Stomach (tissue), 9 donors: ENCODE data around the gene SLC25A40. TPM values are rescaled to one million over a fixed set of nuclear protein-coding genes. Genes with fewer than 3 reads are reported as not detected.

Experiments used
- DNase-seq, 2 donors: peaks; one replicate each; pipeline versions ENCODE4 v3.0.0 to v3.0.0-alpha.2; 2013 to 2019
- H3K27ac ChIP-seq, 5 donors: fragments of 200-600 bp in 4 of 5; sonication (generic) in 4 of 5; one replicate each; pipeline ENCODE4 v1.5.1; 2013 to 2019; ENCODE audit warnings: mild to moderate bottlenecking in 1 of 5, moderate library complexity in 1 of 5
- H3K27me3 ChIP-seq, 3 donors: fragments of 200-600 bp; sonication (generic); one replicate each; pipeline ENCODE4 v1.5.1; 2017 to 2019; ENCODE audit warnings: mixed run types in 1 of 3
- H3K36me3 ChIP-seq, 4 donors: fragments of 200-600 bp; sonication (generic); 1 replicate in 3 of 4; 2 replicates in 1 of 4; pipeline ENCODE4 v1.5.1; 2016 to 2019
- H3K4me1 ChIP-seq, 4 donors: fragments of 200-600 bp; sonication (generic); one replicate each; pipeline ENCODE4 v1.5.1; 2016 to 2019
- H3K4me3 ChIP-seq, 4 donors: fragments of 200-600 bp; sonication (generic) in 3 of 4; one replicate each; pipeline ENCODE4 v1.5.1; 2016 to 2019; ENCODE audit warnings: mild to moderate bottlenecking in 1 of 4
- H3K9me3 ChIP-seq, 4 donors: fragments of 200-600 bp; sonication (generic); one replicate each; pipeline ENCODE4 v1.5.1; 2016 to 2019
- EP300 ChIP-seq: sonication (generic); formaldehyde crosslinking; IDR thresholded peaks from one replicate; pipeline ENCODE4 v1.6.1; 2017; ENCODE audit warnings: antibody characterized with exemption
- POLR2A ChIP-seq, 4 donors: fragments of 450-650 bp; IDR thresholded peaks; one replicate each; pipeline ENCODE4 v1.6.1; 2016; ENCODE audit warnings: antibody characterized with exemption in 4 of 4, control low read depth in 2 of 4, mild to moderate bottlenecking in 1 of 4, moderate library complexity in 1 of 4
- POLR2AphosphoS5 ChIP-seq, 3 donors: sonication (generic); formaldehyde crosslinking; IDR thresholded peaks; one replicate each; pipeline ENCODE4 v1.6.1; 2016; ENCODE audit warnings: antibody characterized with exemption in 3 of 3
- WGBS, 5 donors: extraction: QIAGEN DNeasy Blood & Tissue Kit in 3 of 5; methylation state at CpG; one replicate each; pipeline versions ENCODE4 v1.1.5 to v1.1.7; 2013 to 2018; 5-methylcytosine and 5-hydroxymethylcytosine counted together
- intact Hi-C: fragments of 100-400 bp; cut with DNase I; formaldehyde crosslinking; loops from one replicate; pipeline ENCODE4 v1.15.1; 2023; ENCODE audit warnings: low total_unique reads
- polyA plus RNA-seq, 3 donors: library from polyadenylated mRNA; stranded (reverse); fragments of 200-250 nt; gene quantifications; one replicate each; pipeline ENCODE4 v1.2.3, GENCODE V29; 2013
- total RNA-seq, 5 donors: library from RNA; depleted of rRNA; stranded (reverse); fragments of >200 nt; gene quantifications; one replicate each; pipeline versions ENCODE4 v1.1.0 to v1.2.3, GENCODE V29; 2014 to 2016
- TF ChIP-seq, protein P1 (sequence below), 7 experiments: fragments of 450-650 bp in 4 of 7; fragments of 200-600 bp in 3 of 7; sonication (generic) in 3 of 7; IDR thresholded peaks; one replicate each; pipeline ENCODE4 v1.5.1; 2016 to 2019; ENCODE audit warnings: antibody characterized with exemption in 7 of 7, control low read depth in 2 of 7, mild to moderate bottlenecking in 1 of 7
- donor health status: healthy with polysubstance abuse.
- donor health status: Bipolar disorder and iron deficiency.
- donor health status: healthy.

Gene SLC25A40
- total and polyA plus RNA-seq, 8 donors, result 3.5 to 22.0 (median 8.1) TPM; not detected in 1

DNA sequence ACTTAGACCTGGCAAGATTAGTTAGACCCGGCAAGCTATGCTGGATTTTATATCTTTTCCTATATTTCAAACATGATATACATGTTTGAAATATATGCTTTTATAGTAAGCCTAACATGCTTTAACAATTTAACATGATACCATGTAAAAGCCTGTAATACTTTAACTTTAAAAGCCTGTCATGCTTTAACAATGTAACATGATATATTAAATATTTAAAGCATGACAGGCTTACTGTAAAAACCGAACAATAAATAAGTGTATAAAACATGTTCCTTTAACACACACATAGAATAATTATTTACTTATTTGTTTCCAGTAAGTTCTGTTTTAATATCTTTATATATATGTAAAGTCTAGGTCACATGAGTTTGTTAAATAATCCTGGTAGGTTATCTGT, 65.4 kb downstream of the SLC25A40 start:
- no peaks in the 10 kb centered on the region for H3K27me3 ChIP-seq
- H3K27ac ChIP-seq, result no peak overlapping the region

GRCh38 chr7:87810130-87810529, 66.0 kb downstream of the SLC25A40 start:
- Histone ChIP-seq H3K4me1 (no peaks in the 10 kb centered on the region), H3K4me3 (no peak overlapping the region), H3K9me3 (no peaks in the 10 kb centered on the region), H3K36me3 (no peaks in the 10 kb centered on the region), H3K27ac (no peak overlapping the region), H3K27me3 (no peaks in the 10 kb centered on the region)
- no peak for DNase-seq
- WGBS, 5 donors, result 17 to 28% (median 21%) methylated on average over 1 of the region's 1 CpG
- intact Hi-C loops, result no loop called here
- TF ChIP-seq POLR2AphosphoS5 (IDR thresholded peaks at IDR 0.05), result no peak
- TF ChIP-seq, protein P1, sequence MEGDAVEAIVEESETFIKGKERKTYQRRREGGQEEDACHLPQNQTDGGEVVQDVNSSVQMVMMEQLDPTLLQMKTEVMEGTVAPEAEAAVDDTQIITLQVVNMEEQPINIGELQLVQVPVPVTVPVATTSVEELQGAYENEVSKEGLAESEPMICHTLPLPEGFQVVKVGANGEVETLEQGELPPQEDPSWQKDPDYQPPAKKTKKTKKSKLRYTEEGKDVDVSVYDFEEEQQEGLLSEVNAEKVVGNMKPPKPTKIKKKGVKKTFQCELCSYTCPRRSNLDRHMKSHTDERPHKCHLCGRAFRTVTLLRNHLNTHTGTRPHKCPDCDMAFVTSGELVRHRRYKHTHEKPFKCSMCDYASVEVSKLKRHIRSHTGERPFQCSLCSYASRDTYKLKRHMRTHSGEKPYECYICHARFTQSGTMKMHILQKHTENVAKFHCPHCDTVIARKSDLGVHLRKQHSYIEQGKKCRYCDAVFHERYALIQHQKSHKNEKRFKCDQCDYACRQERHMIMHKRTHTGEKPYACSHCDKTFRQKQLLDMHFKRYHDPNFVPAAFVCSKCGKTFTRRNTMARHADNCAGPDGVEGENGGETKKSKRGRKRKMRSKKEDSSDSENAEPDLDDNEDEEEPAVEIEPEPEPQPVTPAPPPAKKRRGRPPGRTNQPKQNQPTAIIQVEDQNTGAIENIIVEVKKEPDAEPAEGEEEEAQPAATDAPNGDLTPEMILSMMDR (IDR thresholded peaks at IDR 0.05), result no peak
- no peak for TF ChIP-seq EP300
- TF ChIP-seq POLR2A (IDR thresholded peaks at IDR 0.05), result no peak

More for the DNA sequence above, 65.4 kb downstream of the SLC25A40 start:
- Histone ChIP-seq H3K9me3 (no peaks in the 10 kb centered on the region), H3K4me3 (no peak overlapping the region), H3K36me3 (no peaks in the 10 kb centered on the region), H3K4me1 (no peaks in the 10 kb centered on the region)
- intact Hi-C loops, result no loop called here
- no peak for DNase-seq
- TF ChIP-seq POLR2A (IDR thresholded peaks at IDR 0.05) (no peak), EP300 (no peak), POLR2AphosphoS5 (IDR thresholded peaks at IDR 0.05) (no peak)
- TF ChIP-seq, protein P1 (IDR thresholded peaks at IDR 0.05), result no peak
- 65 to 80% (median 72%) methylated on average over 2 of the region's 2 CpGs for WGBS, 5 donors

DNA sequence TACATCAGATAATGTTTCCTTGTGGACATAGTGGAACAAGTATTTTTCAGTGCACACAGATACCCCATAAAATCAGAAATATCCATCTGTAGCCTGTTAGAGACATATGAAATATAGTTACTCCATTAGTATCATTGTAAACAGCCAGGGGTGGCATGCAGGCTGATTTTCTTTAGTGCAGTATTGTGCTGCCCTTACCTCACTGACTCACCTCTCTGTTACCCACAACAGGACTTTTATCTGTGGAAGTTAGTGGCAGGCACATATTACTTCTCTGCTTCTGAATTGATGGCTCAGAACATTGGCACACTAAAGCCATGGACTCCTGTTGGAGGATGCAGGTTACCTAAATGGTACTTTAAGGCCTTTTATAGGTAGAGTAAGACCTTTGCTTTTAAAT, 70.0 kb downstream of the SLC25A40 start:
- no peak overlapping the region for H3K27ac ChIP-seq
- no peak for DNase-seq
- no peaks in the 10 kb centered on the region for H3K9me3 ChIP-seq
- intact Hi-C loops, result loop anchor here (10.0 kb wide), 1 partner anchor 89 kb away; no protein-coding TSS in a partner anchor
- no peak for TF ChIP-seq POLR2A (IDR thresholded peaks at IDR 0.05)
- TF ChIP-seq, protein P1 (IDR thresholded peaks at IDR 0.05), result no peak
- TF ChIP-seq EP300, result no peak
- TF ChIP-seq POLR2AphosphoS5 (IDR thresholded peaks at IDR 0.05), result no peak
- H3K36me3 ChIP-seq, result no peaks in the 10 kb centered on the region
- H3K4me1 ChIP-seq, result no peaks in the 10 kb centered on the region
- no peak overlapping the region for H3K4me3 ChIP-seq
- no peaks in the 10 kb centered on the region for H3K27me3 ChIP-seq

DNA sequence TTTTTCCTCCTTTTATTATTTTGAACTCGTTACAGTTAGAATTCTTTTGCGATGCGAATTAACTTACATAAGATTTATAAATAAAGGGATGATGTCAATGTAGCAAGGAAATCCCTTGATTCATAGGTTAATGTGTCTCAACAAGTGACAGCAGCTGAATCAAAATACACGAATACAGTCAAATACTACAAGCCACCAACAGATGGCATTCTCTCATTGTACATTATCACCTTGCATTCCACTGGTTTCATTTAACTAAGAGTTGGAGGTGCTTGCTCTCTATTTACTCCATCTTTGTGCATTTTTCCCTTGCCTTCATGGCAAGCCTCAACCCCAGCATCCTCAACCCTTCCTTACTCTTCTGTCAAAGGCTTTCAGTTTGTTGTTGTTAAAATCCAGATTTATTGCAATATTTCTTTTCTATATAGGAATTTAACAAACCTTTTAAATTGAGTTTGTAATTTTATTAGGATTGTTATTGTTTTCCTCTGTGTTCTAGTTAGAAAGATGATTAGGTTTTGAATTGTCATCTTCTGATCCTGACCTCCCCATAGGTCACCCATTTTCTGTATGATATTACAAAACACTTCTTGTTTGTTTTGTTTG, 78.3 kb downstream of the SLC25A40 start:
- Histone ChIP-seq H3K36me3 (no peaks in the 10 kb centered on the region), H3K27me3 (no peaks in the 10 kb centered on the region), H3K9me3 (no peaks in the 10 kb centered on the region), H3K4me1 (no peaks in the 10 kb centered on the region), H3K27ac (no peak overlapping the region), H3K4me3 (no peak overlapping the region)
- TF ChIP-seq POLR2AphosphoS5 (IDR thresholded peaks at IDR 0.05) (no peak), EP300 (no peak)
- TF ChIP-seq, protein P1 (IDR thresholded peaks at IDR 0.05), result peak in 5 of 7 experiments; percentile 23 to 70 (median 47)
- peak in 1 of 2 donors; percentile 71 for DNase-seq
- 3 to 8% (median 7%) methylated on average over 4 of the region's 4 CpGs for WGBS, 5 donors
- intact Hi-C loops, result no loop called here
